Smooth muscle cell (in vitro differentiated cells): Measurements from ENCODE around the gene NINJ1. TPM values are rescaled to one million over a fixed set of nuclear protein-coding genes. Genes with fewer than 3 reads are reported as not detected.

Experiments used
- DNase-seq: peaks from one replicate; lab custom pipeline; 2025; ENCODE audit not compliant: unreplicated experiment; lab: John Stamatoyannopoulos, UW
- H2AFZ ChIP-seq: fragments of 200-600 bp; sonication (generic); 2 replicates; pipeline ENCODE4 v1.6.0; 2016; ENCODE audit warnings: antibody characterized with exemption, low read depth, mild to moderate bottlenecking
- H3F3A ChIP-seq: fragments of 200-600 bp; sonication (generic); 2 replicates; pipeline ENCODE4 v1.6.0; 2017; ENCODE audit warnings: antibody characterized with exemption, low read depth
- H3K27ac ChIP-seq: fragments of 200-600 bp; sonication (generic); 2 replicates; pipeline ENCODE4 v1.5.1; 2016; ENCODE audit warnings: low read depth, mild to moderate bottlenecking
- H3K27me3 ChIP-seq: fragments of 200-600 bp; sonication (generic); 2 replicates; pipeline ENCODE4 v1.6.1; 2016; ENCODE audit warnings: low read depth, mild to moderate bottlenecking
- H3K36me3 ChIP-seq: fragments of 200-600 bp; sonication (generic); 2 replicates; pipeline ENCODE4 v1.5.1; 2016; ENCODE audit warnings: low read depth
- H3K4me1 ChIP-seq: fragments of 200-600 bp; sonication (generic); 2 replicates; pipeline ENCODE4 v1.5.1; 2016; ENCODE audit warnings: low read depth
- H3K4me2 ChIP-seq: fragments of 200-600 bp; sonication (generic); 2 replicates; pipeline ENCODE4 v1.6.0; 2016; ENCODE audit warnings: mild to moderate bottlenecking
- H3K4me3 ChIP-seq: fragments of 200-600 bp; sonication (generic); 2 replicates; pipeline ENCODE4 v1.5.1; 2016; ENCODE audit warnings: mild to moderate bottlenecking
- H3K79me2 ChIP-seq: fragments of 200-600 bp; sonication (generic); 2 replicates; pipeline ENCODE4 v1.6.0; 2016; ENCODE audit warnings: low read depth, mild to moderate bottlenecking
- H3K9ac ChIP-seq: fragments of 200-600 bp; sonication (generic); 2 replicates; pipeline ENCODE4 v1.6.0; 2016; ENCODE audit warnings: low read depth
- H3K9me3 ChIP-seq: fragments of 200-600 bp; sonication (generic); replicated peaks from 2 replicates; pipeline ENCODE4 v1.5.1; 2016; ENCODE audit warnings: low read depth
- H4K20me1 ChIP-seq: fragments of 200-600 bp; sonication (generic); 2 replicates; pipeline ENCODE4 v1.6.0; 2016; ENCODE audit warnings: low read depth
- WGBS: methylation state at CpG from one replicate; pipeline ENCODE4 v1.1.7; 2016; ENCODE audit warnings: low lambda C conversion rate; 5-methylcytosine and 5-hydroxymethylcytosine counted together
- polyA plus RNA-seq: library from polyadenylated mRNA; unstranded; fragments of >200 nt; fragmentation: Nextera tagmentation; extraction: Ambion mirVana; gene quantifications from 2 replicates; pipeline ENCODE4 v1.2.1, GENCODE V29; 2016
- total RNA-seq: library from RNA; depleted of rRNA; stranded (reverse); fragments of >200 nt; gene quantifications from 2 replicates; pipeline ENCODE4 v1.2.3, GENCODE V29; 2014
- TF ChIP-seq, protein P1 (sequence below): fragments of 200-600 bp; sonication (generic); IDR thresholded peaks from 2 replicates; pipeline ENCODE4 v1.5.1; 2017; ENCODE audit warnings: borderline replicate concordance, mild to moderate bottlenecking, antibody characterized with exemption; ENCODE audit not compliant: insufficient read depth, poor library complexity, severe bottlenecking

NINJ1 gene
- total and polyA plus RNA-seq, 2 experiments from 2014 or later: 34.3 to 53.7 TPM

DNA sequence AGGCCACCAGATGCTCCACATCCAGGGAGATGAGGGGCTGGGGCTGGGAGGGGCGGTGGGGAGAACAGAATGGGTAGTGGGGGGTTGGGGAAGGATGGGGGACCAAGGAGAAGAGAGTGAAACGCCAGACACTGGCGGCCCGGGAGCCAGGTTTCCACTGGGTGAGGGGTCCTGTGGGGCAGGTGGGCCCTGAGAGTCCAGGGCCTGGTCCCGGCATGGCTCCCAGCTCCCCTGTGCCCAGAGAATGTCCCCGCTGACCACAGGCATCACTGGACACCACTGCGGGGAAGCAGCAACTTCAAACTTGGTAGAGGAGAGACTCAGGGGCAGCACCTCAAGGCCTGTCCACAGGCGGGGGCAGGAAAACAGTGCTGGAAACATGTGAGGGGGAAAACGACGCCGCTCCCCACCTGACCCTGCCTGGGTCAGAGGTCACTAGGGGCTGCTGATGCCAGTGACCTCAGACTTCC lies 13.2 kb downstream of the NINJ1 start:
- no peak overlapping the region for H3K4me3 ChIP-seq
- H4K20me1 ChIP-seq: no peaks in the 10 kb centered on the region
- no peaks in the 10 kb centered on the region for H3K9me3 ChIP-seq
- no peak overlapping the region for H3K4me2 ChIP-seq
- H3K27ac ChIP-seq: no peak overlapping the region
- no peaks in the 10 kb centered on the region for H3K4me1 ChIP-seq
- WGBS: 96% methylated on average over 11 of the region's 11 CpGs
- no peak overlapping the region for H3K9ac ChIP-seq
- no peaks in the 10 kb centered on the region for H3K79me2 ChIP-seq
- H3F3A ChIP-seq: no peaks in the 10 kb centered on the region
- no peaks in the 10 kb centered on the region for H3K36me3 ChIP-seq
- no peak for DNase-seq
- TF ChIP-seq, protein P1, sequence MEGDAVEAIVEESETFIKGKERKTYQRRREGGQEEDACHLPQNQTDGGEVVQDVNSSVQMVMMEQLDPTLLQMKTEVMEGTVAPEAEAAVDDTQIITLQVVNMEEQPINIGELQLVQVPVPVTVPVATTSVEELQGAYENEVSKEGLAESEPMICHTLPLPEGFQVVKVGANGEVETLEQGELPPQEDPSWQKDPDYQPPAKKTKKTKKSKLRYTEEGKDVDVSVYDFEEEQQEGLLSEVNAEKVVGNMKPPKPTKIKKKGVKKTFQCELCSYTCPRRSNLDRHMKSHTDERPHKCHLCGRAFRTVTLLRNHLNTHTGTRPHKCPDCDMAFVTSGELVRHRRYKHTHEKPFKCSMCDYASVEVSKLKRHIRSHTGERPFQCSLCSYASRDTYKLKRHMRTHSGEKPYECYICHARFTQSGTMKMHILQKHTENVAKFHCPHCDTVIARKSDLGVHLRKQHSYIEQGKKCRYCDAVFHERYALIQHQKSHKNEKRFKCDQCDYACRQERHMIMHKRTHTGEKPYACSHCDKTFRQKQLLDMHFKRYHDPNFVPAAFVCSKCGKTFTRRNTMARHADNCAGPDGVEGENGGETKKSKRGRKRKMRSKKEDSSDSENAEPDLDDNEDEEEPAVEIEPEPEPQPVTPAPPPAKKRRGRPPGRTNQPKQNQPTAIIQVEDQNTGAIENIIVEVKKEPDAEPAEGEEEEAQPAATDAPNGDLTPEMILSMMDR: no peak
- no peak overlapping the region for H2AFZ ChIP-seq
- H3K27me3 ChIP-seq: no peaks in the 10 kb centered on the region

DNA sequence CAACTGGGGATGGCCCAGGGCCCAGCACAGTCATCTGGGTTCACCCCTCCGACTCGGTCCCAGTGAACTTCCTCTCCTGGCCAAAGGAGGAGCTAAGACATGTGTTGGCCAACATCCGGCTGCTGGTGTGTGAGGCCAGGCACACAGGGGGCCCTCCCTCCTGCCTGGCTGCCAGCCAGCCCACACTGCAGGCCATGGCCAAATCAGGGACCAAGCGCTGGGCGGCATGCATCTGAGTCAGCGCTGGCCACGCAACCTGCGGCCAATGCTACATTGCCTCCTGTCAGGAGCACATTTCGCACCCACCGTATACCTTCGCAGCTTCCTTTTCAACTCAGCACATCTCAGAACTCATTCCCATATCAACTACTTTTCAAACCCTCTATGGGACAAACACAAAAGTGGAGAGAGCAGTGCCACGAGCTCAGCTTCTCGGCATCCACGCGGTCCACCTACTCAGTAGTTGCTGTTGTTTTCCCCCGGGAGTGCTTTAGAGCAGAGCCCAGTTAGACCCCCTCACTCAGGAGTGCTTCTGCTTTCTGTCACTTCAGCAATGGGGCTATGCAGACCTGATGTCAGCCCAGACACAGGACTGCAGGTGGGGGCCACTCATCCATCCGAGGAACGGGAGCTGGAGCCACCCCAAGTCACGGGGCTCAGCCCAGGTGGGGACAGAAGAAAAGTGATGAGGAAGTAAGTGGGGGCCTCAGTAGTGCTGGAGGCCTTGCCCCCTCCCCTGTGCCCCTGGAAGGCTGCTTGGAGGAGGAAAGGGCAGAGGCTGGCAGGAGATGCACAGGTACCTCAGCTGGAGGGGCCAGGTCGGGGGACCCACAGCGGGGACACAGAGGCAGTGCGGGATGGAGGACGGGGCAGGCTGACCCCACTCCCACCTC lies 13.9 kb downstream of the NINJ1 start:
- Histone ChIP-seq H3K79me2 (no peaks in the 10 kb centered on the region), H3K9ac (no peak overlapping the region), H4K20me1 (no peaks in the 10 kb centered on the region), H3F3A (no peaks in the 10 kb centered on the region), H2AFZ (no peak overlapping the region), H3K4me3 (no peak overlapping the region), H3K4me2 (no peak overlapping the region), H3K4me1 (no peaks in the 10 kb centered on the region), H3K36me3 (no peaks in the 10 kb centered on the region), H3K27ac (peak overlapping the region; percentile 7), H3K9me3 (no peaks in the 10 kb centered on the region), H3K27me3 (no peaks in the 10 kb centered on the region)
- peak; percentile 51 for DNase-seq
- WGBS: 64% methylated on average over 19 of the region's 23 CpGs
- TF ChIP-seq, protein P1: peak; percentile 21

DNA sequence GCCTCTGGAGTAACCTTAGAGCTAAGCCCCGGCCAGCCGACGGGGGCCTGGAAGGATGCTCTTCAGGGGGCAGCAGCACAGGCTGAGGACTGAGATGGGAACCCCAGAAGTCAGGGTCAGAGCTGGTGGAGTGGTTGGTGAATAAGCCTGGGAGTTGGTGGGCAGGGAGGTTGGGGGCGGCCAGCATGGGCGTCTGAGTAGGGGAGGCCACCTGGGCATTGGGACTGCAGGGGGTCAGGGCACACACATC lies 14.4 kb downstream of the NINJ1 start:
- Histone ChIP-seq H3K9me3 (no peaks in the 10 kb centered on the region), H3K27me3 (no peaks in the 10 kb centered on the region), H3K79me2 (no peaks in the 10 kb centered on the region), H3K27ac (no peak overlapping the region), H4K20me1 (no peaks in the 10 kb centered on the region), H3K36me3 (no peaks in the 10 kb centered on the region), H3K4me2 (peak overlapping the region; percentile 44), H3F3A (no peaks in the 10 kb centered on the region), H3K9ac (no peak overlapping the region), H2AFZ (no peak overlapping the region), H3K4me1 (no peaks in the 10 kb centered on the region), H3K4me3 (no peak overlapping the region)
- WGBS: 96% methylated on average over 5 of the region's 5 CpGs
- TF ChIP-seq, protein P1: no peak
- DNase-seq: no peak
